NOMO-1 treated with DMSO at 0.1 percent for 48 hours (cell line): ENCODE results near the gene NDOR1.

Experiments
- DNase-seq: peaks from one replicate; lab custom pipeline; 2025; ENCODE audit not compliant: unreplicated experiment; lab: John Stamatoyannopoulos, UW

The NDOR1 gene

GRCh38 chr9:137205126-137206069 is at the start of gene NDOR1, which contains the start of gene TMEM203:
NDOR1 (plus strand) TSS chr9:137205700; CDS start chr9:137205778, 78 bp downstream.
TMEM203 (minus strand) TSS chr9:137205648; CDS start chr9:137205414, 234 bp downstream.
- peak; percentile 92 for DNase-seq

DNA sequence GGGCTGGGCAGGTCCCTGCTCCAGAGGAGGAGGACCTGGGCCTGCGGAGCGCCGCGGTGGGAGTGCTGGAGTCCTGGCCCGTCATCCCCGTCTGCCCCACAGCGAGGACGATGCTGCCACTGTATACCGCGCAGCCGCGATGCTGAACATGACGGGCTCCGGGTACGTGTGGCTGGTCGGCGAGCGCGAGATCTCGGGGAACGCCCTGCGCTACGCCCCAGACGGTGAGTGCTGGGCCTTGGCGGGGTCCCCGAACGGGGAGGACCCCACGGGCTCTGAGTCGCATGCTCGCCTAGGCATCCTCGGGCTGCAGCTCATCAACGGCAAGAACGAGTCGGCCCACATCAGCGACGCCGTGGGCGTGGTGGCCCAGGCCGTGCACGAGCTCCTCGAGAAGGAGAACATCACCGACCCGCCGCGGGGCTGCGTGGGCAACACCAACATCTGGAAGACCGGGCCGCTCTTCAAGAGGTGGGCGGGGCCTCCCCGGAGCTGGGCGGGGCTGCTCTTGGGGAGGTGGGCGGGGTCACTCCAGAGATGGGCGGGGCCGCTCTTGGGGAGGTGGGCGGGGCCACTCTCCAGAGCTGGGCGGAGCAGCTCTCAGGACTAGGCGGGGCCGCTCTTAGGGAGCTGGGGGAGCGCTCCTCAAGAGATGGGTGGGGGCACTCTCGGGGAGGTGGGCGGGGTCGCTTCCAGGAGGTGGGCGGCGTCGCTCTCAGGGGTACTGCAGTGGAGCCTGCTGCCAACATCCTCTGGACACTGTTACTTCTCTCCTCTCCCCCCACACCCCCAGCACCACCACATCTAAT is 48.7 kb upstream of the NDOR1 start:
- DNase-seq = no peak

GRCh38 chr9:137157618-137158415 is 47.7 kb upstream of the NDOR1 start:
- no peak for DNase-seq

DNA sequence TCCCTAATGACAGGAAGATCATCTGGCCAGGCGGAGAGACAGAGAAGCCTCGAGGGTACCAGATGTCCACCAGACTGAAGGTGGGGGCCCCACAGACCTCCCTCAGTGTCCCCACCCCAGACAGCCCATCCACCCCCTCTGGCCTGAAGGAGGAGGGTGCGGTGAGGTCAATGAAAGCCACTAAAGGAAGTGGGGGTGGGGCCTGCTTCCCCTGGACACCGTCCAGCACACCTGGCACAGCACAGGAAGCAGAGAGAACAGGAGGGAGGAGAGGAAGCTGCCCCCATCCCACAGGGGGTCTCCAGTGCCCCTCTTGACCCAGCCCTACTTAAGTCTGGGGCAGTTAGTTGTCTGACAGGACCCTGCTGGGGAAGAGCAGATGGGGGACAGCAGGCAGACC is 46.9 kb upstream of the NDOR1 start:
- no peak for DNase-seq

DNA sequence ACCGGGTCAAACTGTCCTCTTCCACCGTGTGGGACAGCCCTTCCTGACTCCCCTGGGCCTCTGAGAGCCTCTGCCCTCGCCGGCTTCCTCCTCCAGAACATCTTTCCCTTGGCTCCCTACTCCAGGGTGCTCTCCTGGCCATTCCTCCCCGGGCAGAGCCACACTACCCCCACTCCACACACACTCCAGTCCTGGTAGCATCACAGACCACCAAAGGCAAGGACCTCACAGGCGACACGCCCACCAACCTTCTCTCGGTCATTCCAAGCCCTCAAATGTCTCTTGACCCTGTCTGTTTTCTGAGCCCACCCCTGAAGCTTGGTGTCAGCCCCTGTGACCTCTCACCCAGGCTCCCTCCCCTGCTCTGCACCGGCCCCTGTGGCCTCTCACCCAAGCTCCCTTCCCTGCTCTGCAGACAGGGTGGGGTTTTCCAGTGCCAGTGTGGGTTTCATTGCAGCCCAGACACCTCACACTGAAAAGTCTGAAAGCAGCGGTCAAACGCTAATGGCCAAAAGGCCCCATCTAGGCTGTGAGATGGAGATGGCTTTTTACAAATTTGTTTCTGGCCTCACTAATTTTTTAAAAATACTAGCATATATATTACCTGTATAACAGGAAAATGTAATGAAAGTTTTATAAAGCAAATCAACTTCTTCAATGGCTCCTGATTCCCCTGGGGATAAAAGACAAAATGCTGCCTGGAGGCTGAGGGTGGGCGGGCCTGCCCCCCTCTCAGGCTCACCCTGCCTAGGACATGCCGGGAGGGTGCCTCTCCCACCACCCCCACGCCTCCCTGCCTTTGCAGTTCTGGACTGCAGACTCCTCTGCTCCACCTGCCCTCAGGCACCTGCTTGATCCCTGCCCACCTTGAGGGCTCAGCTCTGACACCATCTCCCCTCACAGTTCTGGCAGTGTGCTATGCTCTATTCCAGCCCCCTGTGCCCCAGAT is 46.1 kb upstream of the NDOR1 start:
- no peak for DNase-seq

- DNase-seq = no peak
These were observed 45.5 kb upstream of the NDOR1 start for GRCh38 chr9:137160054-137160425.

DNA sequence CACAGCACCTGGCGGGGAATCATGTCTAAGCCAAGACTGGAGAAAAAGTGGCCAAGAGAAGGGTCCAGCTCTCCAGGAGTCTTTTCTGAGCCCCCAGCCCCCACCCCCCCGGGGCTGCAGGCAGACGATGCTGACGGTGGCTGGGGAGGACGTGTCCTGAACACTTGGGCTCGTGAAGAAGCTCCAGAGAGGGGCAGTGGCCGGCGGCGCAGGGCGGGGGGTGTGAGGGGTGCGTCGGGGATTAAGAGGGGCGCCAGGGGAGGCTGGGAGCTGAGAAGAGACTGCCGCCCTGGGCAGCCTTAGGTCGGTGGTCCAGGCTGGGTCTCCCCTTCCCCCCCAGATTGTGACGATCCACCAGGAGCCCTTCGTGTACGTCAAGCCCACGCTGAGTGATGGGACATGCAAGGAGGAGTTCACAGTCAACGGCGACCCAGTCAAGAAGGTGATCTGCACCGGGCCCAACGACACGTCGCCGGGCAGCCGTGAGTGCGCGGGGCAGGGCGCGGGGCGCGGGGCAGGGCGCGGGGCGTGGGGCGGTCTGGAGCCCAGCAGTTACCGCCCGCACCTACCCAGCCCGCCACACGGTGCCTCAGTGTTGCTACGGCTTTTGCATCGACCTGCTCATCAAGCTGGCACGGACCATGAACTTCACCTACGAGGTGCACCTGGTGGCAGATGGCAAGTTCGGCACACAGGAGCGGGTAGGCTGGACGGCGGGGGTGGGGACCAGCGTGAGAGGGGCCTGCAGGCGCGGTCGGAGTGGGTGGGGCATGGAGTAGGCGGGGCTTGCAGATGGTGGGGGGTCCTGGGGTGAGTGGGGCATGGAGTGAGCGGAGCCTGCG is 44.6 kb upstream of the NDOR1 start:
- DNase-seq = no peak

DNA sequence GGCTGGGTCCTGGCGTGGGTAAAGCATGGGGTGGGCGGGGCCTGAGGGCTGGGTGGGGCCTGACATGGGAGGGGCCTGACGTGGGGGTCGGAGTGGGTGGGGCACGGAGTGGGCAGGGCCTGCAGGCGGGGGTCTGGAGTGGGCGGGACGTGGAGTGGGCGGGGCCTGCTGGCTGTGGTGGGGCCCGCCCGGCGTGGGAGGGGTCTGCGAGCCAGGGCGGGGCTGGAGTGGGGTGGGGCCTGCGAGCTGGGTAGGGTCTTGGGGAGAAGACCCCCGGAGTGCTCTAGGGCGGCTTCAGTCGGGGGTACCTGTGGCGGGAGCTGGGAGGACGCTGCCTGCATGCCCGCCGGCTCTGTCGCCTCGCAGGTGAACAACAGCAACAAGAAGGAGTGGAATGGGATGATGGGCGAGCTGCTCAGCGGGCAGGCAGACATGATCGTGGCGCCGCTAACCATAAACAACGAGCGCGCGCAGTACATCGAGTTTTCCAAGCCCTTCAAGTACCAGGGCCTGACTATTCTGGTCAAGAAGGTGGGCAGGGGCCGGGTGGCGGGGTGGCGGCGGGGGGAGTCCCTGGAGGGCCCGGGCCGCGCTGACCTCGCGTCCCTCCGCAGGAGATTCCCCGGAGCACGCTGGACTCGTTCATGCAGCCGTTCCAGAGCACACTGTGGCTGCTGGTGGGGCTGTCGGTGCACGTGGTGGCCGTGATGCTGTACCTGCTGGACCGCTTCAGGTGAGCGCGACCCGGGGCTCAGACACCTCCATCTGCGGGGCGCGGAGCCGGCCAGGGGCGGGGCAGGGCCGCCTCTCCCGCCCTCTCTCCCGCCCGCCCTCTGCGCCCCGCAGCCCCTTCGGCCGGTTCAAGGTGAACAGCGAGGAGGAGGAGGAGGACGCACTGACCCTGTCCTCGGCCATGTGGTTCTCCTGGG is 43.7 kb upstream of the NDOR1 start:
- no peak for DNase-seq

DNA sequence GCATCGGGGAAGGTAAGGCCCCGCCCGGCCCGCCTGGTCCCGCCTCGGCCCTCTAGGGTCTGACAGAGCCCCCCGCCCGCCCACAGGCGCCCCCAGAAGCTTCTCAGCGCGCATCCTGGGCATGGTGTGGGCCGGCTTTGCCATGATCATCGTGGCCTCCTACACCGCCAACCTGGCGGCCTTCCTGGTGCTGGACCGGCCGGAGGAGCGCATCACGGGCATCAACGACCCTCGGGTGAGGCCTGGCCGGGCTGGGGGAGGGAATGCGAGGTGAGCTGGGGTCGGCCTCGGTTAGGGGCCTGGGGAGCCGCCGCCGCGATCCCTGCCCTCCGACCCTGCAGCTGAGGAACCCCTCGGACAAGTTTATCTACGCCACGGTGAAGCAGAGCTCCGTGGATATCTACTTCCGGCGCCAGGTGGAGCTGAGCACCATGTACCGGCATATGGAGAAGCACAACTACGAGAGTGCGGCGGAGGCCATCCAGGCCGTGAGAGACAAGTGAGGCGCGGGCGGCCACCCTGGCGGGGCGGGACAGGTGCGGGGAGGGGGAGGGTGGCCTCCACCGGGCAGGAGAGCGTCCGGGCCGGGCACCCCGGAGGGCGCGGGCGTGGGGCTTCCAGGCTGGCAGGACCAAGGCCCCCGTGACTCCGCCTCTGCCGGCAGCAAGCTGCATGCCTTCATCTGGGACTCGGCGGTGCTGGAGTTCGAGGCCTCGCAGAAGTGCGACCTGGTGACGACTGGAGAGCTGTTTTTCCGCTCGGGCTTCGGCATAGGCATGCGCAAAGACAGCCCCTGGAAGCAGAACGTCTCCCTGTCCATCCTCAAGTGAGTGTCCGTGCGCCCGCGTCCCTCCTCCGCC is 42.8 kb upstream of the NDOR1 start:
- DNase-seq = no peak

DNA sequence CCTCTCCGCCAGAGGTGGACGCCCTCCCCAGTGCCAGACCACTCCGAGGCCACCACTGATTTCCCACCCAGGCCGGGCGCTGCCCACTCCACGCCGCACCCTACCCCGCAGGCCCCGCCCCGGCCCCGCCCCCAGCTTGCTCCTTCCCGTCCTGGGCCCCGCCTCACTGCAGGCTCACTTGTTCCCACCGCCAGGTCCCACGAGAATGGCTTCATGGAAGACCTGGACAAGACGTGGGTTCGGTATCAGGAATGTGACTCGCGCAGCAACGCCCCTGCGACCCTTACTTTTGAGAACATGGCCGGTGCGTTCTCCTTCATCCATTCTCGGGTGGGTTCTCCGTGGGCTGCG is 42.2 kb upstream of the NDOR1 start:
- DNase-seq = no peak

DNA sequence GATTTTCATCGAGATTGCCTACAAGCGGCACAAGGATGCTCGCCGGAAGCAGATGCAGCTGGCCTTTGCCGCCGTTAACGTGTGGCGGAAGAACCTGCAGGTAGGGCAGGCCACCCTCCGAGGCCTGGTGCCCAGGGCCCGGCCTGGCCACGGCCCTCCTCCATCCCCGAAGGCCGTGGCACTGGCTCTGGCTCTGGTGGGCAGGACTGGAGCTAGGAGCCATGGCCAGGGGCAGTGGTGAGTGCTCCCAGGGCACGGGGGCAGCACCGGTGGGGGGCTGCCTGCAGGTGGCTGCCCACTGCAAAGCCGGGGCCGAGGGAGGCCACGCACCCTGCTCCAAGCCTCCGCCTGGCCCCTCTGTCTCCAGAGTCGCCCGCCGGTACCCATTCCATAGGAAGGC is 41.7 kb upstream of the NDOR1 start:
- no peak for DNase-seq

GRCh38 chr9:137164370-137165249 is 40.9 kb upstream of the NDOR1 start:
- DNase-seq = no peak

DNA sequence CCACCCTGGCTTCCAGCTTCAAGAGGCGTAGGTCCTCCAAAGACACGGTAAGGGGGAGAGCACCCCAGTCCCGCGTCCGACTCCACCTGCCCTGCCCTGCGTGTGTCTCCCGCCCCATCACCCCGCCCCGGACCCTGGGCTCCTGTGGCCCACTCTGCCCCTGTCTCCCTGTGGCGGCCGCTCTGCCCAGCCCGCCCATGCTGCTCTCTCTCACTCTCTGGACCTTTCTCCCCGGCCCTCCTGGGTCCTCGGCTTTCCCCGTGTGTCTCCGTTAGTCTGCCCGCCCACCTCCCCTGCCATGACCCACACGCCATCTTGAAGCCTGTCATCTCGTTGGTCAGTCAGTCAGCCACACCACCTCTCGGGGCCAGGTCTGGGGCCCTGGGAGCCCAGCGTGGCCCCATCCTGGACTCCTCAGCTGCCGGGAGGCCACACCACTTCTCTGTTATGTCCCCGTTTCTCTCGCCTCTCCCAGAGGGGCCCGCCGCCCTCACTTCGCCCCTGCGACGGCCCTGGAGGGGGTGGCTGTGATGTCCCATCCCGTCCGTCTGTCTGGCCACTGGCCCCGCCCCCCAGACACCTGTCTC is 40.2 kb upstream of the NDOR1 start:
- no peak for DNase-seq

DNA sequence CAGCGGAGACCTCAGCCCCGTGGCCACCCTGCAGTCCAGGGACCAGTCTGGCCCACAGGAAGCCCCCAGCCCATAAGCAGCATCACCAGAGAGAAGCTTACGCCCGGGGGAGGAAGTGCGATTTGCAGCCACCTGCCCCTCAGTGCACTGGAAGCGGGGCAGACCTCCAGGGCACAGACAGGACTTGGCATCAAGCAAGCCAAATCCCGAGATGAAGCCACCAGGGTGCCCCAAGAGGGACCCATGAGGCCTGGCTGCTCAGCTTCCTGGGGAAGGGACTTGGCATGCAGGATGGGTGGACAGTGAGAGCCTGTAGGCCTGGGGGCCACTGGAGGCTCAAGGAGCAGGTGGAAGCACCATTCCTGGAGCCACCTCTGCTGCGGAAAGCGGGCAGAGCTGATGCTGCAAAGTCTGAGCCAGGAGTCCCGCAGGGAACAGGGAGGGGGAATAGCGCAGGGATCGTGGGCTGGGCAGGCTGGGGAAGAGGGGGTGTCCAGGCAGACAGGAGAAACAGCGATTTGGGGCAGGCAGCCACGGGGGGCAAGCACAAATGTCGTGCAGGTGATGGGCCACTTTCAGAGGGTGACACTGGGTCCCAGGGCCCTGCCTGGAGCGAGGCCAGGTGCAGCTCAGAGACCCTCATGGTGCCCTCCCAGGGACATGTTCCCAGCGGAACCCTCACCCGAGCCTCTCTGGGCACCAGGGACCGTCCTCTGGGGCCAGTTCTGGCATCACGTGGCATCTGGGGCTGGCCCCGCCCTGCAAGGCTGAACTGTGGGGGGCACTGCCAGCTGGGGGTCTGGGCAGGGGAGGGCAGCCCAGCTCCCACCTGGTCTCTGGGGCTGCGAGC is 38.9 kb upstream of the NDOR1 start:
- no peak for DNase-seq

GRCh38 chr9:137167277-137167746 is 38.2 kb upstream of the NDOR1 start:
- DNase-seq = no peak
